GM08714 (cell line): ENCODE data around the gene L3MBTL2.
"Not testable (repeated sequence)": the region's sequence is repeated elsewhere in the genome, so short reads cannot be mapped to it uniquely, and the experiment has no call there.

ENCODE experiments used
- H3K4me3 ChIP-seq: fragments of 200-500 bp; sonication (Bioruptor generic); 2 replicates; pipeline ENCODE4 v1.5.1; 2014; ENCODE audit warnings: mild to moderate bottlenecking, low read length, inconsistent platforms
- ZNF274 ChIP-seq: IDR thresholded peaks from 2 replicates; pipeline ENCODE4 v1.6.1; 2012; ENCODE audit warnings: mild to moderate bottlenecking, low read depth, low read length

Gene L3MBTL2

GRCh38 chr22:41204992-41205900 is at the start of gene L3MBTL2:
Gene L3MBTL2 (plus strand): TSS chr22:41205312. CDS start chr22:41205363, 51 bp downstream.
- TF ChIP-seq ZNF274, result no peak
- peak within 1 kb of the TSS; percentile 92 for H3K4me3 ChIP-seq

GRCh38 chr22:41157083-41157482 is 48.0 kb upstream of the L3MBTL2 start:
- TF ChIP-seq ZNF274, result no peak
- H3K4me3 ChIP-seq, result no peak overlapping the region

GRCh38 chr22:41169157-41169556 is 36.0 kb upstream of the L3MBTL2 start:
- H3K4me3 ChIP-seq, result no peak overlapping the region
- TF ChIP-seq ZNF274, result no peak

GRCh38 chr22:41171996-41172395 is 33.1 kb upstream of the L3MBTL2 start:
- H3K4me3 ChIP-seq, result no peak overlapping the region
- no peak for TF ChIP-seq ZNF274

- H3K4me3 ChIP-seq, result no peak overlapping the region
- TF ChIP-seq ZNF274, result no peak
These were observed 29.6 kb upstream of the L3MBTL2 start for GRCh38 chr22:41175546-41175945.

- no peak for TF ChIP-seq ZNF274
- no peak overlapping the region for H3K4me3 ChIP-seq
These were observed 28.0 kb upstream of the L3MBTL2 start for GRCh38 chr22:41177040-41177621.

- no peak for TF ChIP-seq ZNF274
- H3K4me3 ChIP-seq, result no peak overlapping the region
These were observed 27.3 kb upstream of the L3MBTL2 start for GRCh38 chr22:41177622-41178424.

- TF ChIP-seq ZNF274, result no peak
- no peak overlapping the region for H3K4me3 ChIP-seq
These were observed 26.6 kb upstream of the L3MBTL2 start for GRCh38 chr22:41178425-41178975.

- H3K4me3 ChIP-seq, result not testable (repeated sequence)
These were observed 24.8 kb upstream of the L3MBTL2 start for GRCh38 chr22:41180362-41180761.

- H3K4me3 ChIP-seq, result no peak overlapping the region
- TF ChIP-seq ZNF274, result no peak
These were observed 24.2 kb upstream of the L3MBTL2 start for GRCh38 chr22:41180926-41181325.

GRCh38 chr22:41181349-41182241 is 23.5 kb upstream of the L3MBTL2 start:
- H3K4me3 ChIP-seq, result no peak overlapping the region
- no peak for TF ChIP-seq ZNF274

GRCh38 chr22:41184679-41185078 is 20.4 kb upstream of the L3MBTL2 start:
- H3K4me3 ChIP-seq, result no peak overlapping the region
- no peak for TF ChIP-seq ZNF274

- TF ChIP-seq ZNF274, result no peak
These were observed 13.6 kb upstream of the L3MBTL2 start for GRCh38 chr22:41191467-41191866.

GRCh38 chr22:41193829-41194228 is 11.3 kb upstream of the L3MBTL2 start:
- no peak overlapping the region for H3K4me3 ChIP-seq
- no peak for TF ChIP-seq ZNF274

More at GRCh38 chr22:41191467-41191866, 13.6 kb upstream of the L3MBTL2 start:
- no peak overlapping the region for H3K4me3 ChIP-seq
